ENCODE results near the gene STOX1. TPM values are rescaled to one million over a fixed set of nuclear protein-coding genes. Genes with fewer than 3 reads are reported as not detected.
"Not testable (repeated sequence)": the region's sequence is repeated elsewhere in the genome, so short reads cannot be mapped to it uniquely, and the experiment has no call there.

Gene STOX1
- polyA plus RNA-seq, 3 donors, result 0.72 to 5.5 (median 2.4) TPM

GRCh38 chr10:68938117-68938516 lies 110.8 kb downstream of the STOX1 start:
- 56 to 75% (median 67%) methylated on average over 2 of the region's 2 CpGs for WGBS, 3 donors
- H3K27ac ChIP-seq (ENCODE audit: low read depth, low read length), result no peak overlapping the region

- H3K27ac ChIP-seq (ENCODE audit: low read depth, low read length), result no peak overlapping the region
- WGBS, 3 donors, result 86 to 96% (median 94%) methylated on average over 2 of the region's 2 CpGs
Measured at GRCh38 chr10:68938884-68939283, 111.6 kb downstream of the STOX1 start.

GRCh38 chr10:68940917-68941316 lies 113.6 kb downstream of the STOX1 start:
- H3K27ac ChIP-seq (ENCODE audit: low read depth, low read length), result not testable (repeated sequence)

Other genes with a start within 250 kb of the STOX1 start
- 10 to 100 TPM; 10.8 to 34.9 (median 19.1) TPM for gene CCAR1, start 106.3 kb upstream of the STOX1 start, polyA plus RNA-seq
- gene DDX50, start 73.8 kb downstream of the STOX1 start, polyA plus RNA-seq, result 10 to 100 TPM; 22.0 to 33.4 (median 25.5) TPM
- gene DDX21, start 128.6 kb downstream of the STOX1 start, polyA plus RNA-seq, result 10 to 100 TPM; 25.7 to 96.1 (median 48.8) TPM
- 10 to 100 TPM in 2 of 3 donors, 1 to 10 TPM in 1; 7.0 to 22.3 (median 17.9) TPM for gene KIFBP, start 161.3 kb downstream of the STOX1 start, polyA plus RNA-seq

All from adipose tissue (tissue), 3 donors.